Testis (tissue), 2 donors: ENCODE measurements around the gene CFAP97D2.

ENCODE experiments used
- CTCF ChIP-seq, 3 experiments: fragments of 450-650 bp in 2 of 3; fragments of 200-600 bp in 1 of 3; sonication (generic) in 1 of 3; IDR thresholded peaks; one replicate each; pipeline ENCODE4 v1.5.1; 2016 to 2019; ENCODE audit warnings: antibody characterized with exemption in 3 of 3, mild to moderate bottlenecking in 2 of 3, moderate library complexity in 1 of 3
- POLR2A ChIP-seq: fragments of 450-650 bp; IDR thresholded peaks from one replicate; pipeline ENCODE4 v1.6.1; 2017; ENCODE audit warnings: antibody characterized with exemption, mild to moderate bottlenecking, moderate library complexity

GRCh38 chr13:114259374-114259773 lies 80.3 kb downstream of the CFAP97D2 start:
- TF ChIP-seq POLR2A (no peak), CTCF (IDR thresholded peaks at IDR 0.05) (no peak)
